ENCODE results near the gene PTPRN2.

Gene PTPRN2

DNA sequence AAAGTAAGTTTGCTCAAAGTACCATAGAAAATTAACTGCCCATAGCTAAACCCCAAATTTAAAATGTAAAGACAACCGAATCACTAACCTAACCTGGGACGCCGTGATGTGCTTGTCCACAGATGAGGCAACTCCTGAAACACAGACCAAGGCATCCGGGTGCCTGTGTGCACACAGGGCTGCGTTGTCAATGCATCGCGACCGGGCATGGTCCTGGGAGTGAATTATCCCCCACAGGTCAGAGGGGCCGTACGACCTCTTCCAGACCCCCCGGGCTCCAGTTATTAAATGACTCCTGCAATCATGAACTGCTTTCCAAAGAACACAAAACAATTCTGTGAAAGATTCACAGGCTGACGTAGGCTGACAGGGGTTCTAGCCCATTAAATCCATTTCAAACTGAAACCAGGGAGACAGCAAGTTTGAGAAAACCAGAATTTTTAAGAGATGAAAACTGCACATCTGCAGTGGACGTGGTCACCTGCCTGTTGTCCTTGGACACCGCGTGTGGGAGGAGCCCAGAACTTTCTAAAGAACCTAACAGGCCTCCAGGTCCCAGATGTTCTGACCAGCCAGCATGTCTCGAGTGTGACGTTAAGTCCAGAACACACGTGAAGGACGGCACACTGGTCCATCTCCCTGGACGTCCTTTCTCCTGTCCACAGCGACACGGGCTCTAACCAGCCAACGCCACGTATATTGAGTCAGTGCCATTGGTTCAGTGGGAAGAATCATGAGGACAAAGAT lies 953.0 kb downstream of the PTPRN2 start:
- H3K9ac ChIP-seq (ENCODE audit: low read depth, low read length): no peak overlapping the region
- H3K4me2 ChIP-seq (ENCODE audit: low read length): no peak overlapping the region
- no peaks in the 10 kb centered on the region for H3K27me3 ChIP-seq (ENCODE audit: control insufficient read depth, insufficient read depth, low read length)
- H3K4me1 ChIP-seq (ENCODE audit: control insufficient read depth, insufficient read depth, low read length): no peaks in the 10 kb centered on the region
- no peak overlapping the region for H3K4me3 ChIP-seq (ENCODE audit: low read length)
- H3K36me3 ChIP-seq (ENCODE audit: insufficient read depth, low read length): no peaks in the 10 kb centered on the region
- peaks cover 7% of the 10 kb centered on the region for H3K9me3 ChIP-seq (replicated peaks; ENCODE audit: low read length)

DNA sequence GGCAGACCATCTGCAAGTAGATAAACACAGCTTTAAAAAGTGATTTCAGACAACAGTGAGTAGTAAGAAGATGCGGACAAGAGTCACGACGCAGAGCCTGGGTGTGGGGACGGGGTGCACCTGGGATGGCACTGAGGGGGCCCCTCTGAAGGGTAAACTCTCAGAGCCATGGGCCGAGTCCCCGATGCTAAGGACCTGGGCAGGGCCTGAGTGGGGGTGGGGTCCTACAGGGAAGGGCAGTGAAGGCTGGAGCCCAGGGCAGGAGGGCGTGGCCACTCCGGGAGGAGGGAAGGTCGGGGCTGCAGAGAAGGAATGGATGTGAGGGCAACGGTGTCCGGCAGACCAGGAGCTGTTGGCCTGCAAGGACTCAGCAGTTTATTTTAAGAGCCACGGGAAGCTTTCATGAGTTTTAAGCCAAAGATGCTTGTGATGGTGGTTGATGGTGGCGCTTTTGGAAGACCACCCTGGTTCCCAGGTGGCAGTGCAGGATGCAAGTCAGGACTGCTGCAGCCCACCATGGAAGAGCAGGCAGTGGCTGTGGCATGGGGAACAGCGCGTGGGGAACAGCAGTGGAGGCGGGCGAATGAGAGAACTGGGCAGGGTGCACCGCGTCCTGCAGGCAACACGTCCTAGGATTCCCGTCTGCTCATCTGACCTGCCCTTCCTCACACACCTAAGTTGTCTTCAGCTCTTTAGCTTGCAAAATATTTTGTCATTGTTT lies 954.0 kb downstream of the PTPRN2 start:
- Histone ChIP-seq H3K4me1 (ENCODE audit: control insufficient read depth, insufficient read depth, low read length) (no peaks in the 10 kb centered on the region), H3K4me2 (ENCODE audit: low read length) (no peak overlapping the region), H3K36me3 (ENCODE audit: insufficient read depth, low read length) (no peaks in the 10 kb centered on the region), H3K9me3 (replicated peaks; ENCODE audit: low read length) (peaks cover 3% of the 10 kb centered on the region), H3K27me3 (ENCODE audit: control insufficient read depth, insufficient read depth, low read length) (no peaks in the 10 kb centered on the region), H3K4me3 (ENCODE audit: low read length) (no peak overlapping the region), H3K9ac (ENCODE audit: low read depth, low read length) (no peak overlapping the region)

DNA sequence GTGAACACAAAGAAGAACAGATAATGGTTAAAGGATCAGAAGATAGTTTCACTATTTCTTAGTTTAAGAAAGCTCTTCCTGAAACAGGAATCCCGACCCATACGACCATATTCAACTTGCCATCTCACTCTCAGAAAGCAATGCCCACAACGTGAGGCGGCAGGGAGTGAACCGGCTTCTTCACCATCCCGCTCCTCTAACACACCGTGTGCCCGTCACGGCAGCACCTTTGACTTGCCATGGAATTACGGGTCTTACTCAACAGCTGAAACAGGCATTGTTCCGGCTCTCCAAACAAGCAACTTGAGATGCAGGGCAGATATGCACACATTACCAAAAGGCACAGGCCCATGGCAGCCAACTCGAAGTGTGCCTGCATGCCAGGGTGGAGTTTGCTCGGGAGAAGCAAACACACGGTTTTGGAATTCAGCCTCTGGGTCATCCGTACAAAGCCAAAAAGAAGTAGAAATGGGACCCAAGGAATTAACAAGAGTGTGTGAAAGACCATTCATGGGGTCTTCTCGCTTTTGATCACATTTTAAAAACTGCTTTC lies 957.2 kb downstream of the PTPRN2 start:
- no peaks in the 10 kb centered on the region for H3K27me3 ChIP-seq (ENCODE audit: control insufficient read depth, insufficient read depth, low read length)

DNA sequence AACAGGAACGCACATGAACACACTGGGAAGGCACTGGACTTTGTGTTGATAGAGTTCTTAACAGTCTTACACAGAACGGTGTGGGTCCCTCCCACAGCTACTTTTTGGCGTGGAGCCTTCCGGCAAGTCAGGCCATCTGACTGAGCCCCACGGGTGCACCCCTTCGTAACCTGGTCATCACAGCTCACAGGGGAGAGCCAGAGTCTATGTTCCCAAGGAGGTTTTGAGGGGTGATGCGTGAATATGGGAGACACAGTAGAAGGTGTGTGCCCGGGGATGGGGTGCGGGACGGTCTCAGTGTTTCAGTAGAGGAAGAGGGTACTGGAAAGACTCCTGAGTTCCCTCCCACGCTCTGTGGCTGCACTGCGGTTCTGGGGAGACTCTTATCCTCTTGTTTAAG lies 959.2 kb downstream of the PTPRN2 start:
- Histone ChIP-seq H3K4me3 (ENCODE audit: low read length) (no peak overlapping the region), H3K27me3 (ENCODE audit: control insufficient read depth, insufficient read depth, low read length) (no peaks in the 10 kb centered on the region), H3K9ac (ENCODE audit: low read depth, low read length) (no peak overlapping the region), H3K4me2 (ENCODE audit: low read length) (no peak overlapping the region), H3K9me3 (replicated peaks; ENCODE audit: low read length) (no peaks in the 10 kb centered on the region), H3K36me3 (ENCODE audit: insufficient read depth, low read length) (no peaks in the 10 kb centered on the region), H3K4me1 (ENCODE audit: control insufficient read depth, insufficient read depth, low read length) (no peaks in the 10 kb centered on the region)

More for the DNA sequence above, 957.2 kb downstream of the PTPRN2 start:
- Histone ChIP-seq H3K9me3 (replicated peaks; ENCODE audit: low read length) (peaks cover 3% of the 10 kb centered on the region), H3K4me1 (ENCODE audit: control insufficient read depth, insufficient read depth, low read length) (no peaks in the 10 kb centered on the region), H3K4me3 (ENCODE audit: low read length) (no peak overlapping the region), H3K36me3 (ENCODE audit: insufficient read depth, low read length) (no peaks in the 10 kb centered on the region), H3K4me2 (ENCODE audit: low read length) (no peak overlapping the region), H3K9ac (ENCODE audit: low read depth, low read length) (no peak overlapping the region)

DNA sequence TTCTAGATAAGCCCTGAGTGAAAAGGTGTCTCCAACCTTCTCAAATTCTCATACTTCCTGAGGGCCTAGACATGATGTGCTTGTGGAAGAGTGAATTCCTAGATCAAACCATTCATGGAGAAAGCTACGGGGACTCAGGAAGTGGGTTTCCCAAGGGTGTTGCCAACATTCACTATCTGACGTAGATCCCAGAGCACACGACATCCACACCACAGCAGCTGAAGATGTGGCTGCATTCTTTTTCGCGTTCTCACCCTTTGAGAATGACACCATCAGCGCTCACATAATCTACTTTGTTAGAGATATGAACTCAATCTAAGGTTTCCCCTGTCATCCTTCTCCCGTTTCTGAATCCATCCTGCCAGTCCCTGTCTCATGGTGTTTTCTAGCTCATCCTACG lies 960.0 kb downstream of the PTPRN2 start:
- H3K9ac ChIP-seq (ENCODE audit: low read depth, low read length): no peak overlapping the region
- no peaks in the 10 kb centered on the region for H3K27me3 ChIP-seq (ENCODE audit: control insufficient read depth, insufficient read depth, low read length)
- no peaks in the 10 kb centered on the region for H3K36me3 ChIP-seq (ENCODE audit: insufficient read depth, low read length)
- no peak overlapping the region for H3K4me2 ChIP-seq (ENCODE audit: low read length)
- no peak overlapping the region for H3K4me3 ChIP-seq (ENCODE audit: low read length)
- H3K4me1 ChIP-seq (ENCODE audit: control insufficient read depth, insufficient read depth, low read length): no peaks in the 10 kb centered on the region
- H3K9me3 ChIP-seq (replicated peaks; ENCODE audit: low read length): no peaks in the 10 kb centered on the region

DNA sequence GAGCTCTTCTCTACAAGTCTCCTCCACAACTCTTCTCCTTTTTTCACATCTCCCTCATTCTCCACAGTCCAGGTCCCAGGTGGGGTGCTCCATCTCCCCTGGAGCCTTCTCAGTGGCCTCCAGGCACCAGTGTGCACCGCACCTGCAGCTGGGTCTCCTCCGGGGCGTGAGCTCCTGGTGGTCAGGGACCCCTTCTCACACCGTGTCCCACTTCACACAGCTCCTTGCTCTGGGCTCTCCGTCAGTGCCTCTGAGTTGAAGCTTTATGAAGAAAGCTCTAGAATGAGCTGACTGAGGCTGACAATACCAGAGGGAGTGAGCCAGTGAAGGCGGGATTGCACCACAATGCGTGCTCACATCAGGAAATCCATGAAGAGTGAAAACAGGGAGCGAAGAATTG lies 960.6 kb downstream of the PTPRN2 start:
- H3K4me3 ChIP-seq (ENCODE audit: low read length): no peak overlapping the region
- no peaks in the 10 kb centered on the region for H3K27me3 ChIP-seq (ENCODE audit: control insufficient read depth, insufficient read depth, low read length)
- no peaks in the 10 kb centered on the region for H3K4me1 ChIP-seq (ENCODE audit: control insufficient read depth, insufficient read depth, low read length)
- H3K4me2 ChIP-seq (ENCODE audit: low read length): no peak overlapping the region
- no peak overlapping the region for H3K9ac ChIP-seq (ENCODE audit: low read depth, low read length)
- H3K36me3 ChIP-seq (ENCODE audit: insufficient read depth, low read length): no peaks in the 10 kb centered on the region
- no peaks in the 10 kb centered on the region for H3K9me3 ChIP-seq (replicated peaks; ENCODE audit: low read length)

DNA sequence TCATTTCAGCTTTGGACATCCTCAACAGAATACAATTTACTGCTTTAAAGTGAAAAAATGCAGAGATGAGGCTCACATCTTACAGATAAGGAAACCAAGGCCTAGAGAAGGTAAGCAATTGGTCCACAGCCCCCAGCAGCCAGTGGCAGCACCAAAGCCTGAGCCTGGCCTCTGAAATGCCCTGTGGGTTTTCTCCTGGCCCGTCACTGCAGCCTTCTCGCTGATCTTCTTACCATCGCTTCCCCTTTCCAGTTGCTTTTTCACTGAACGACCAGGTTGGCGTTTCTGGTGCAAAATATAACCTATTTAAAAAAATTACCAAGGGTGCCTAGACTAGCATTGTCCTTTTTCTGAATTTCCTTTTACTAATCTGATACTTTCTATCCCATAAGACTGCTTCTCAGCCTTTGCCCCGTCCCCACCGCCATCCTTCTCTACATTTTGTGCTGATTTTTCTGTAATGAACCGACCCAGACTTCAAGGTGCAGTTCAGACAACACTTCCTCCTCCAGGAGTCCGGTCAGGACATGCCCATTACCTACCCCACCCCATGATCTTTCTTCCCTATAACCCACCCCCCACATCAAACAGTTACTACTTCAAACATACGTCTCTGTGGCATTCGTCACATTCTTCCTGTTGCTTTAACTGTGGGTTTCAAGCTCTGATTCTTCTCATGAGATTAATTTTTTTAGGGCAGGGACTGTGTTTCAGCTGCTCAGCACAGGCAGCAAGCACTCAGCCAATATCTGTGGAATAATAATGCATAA lies 961.5 kb downstream of the PTPRN2 start:
- H3K4me3 ChIP-seq (ENCODE audit: low read length): no peak overlapping the region
- no peak overlapping the region for H3K9ac ChIP-seq (ENCODE audit: low read depth, low read length)
- no peaks in the 10 kb centered on the region for H3K27me3 ChIP-seq (ENCODE audit: control insufficient read depth, insufficient read depth, low read length)
- no peaks in the 10 kb centered on the region for H3K4me1 ChIP-seq (ENCODE audit: control insufficient read depth, insufficient read depth, low read length)
- H3K4me2 ChIP-seq (ENCODE audit: low read length): no peak overlapping the region
- no peaks in the 10 kb centered on the region for H3K9me3 ChIP-seq (replicated peaks; ENCODE audit: low read length)
- H3K36me3 ChIP-seq (ENCODE audit: insufficient read depth, low read length): no peaks in the 10 kb centered on the region

DNA sequence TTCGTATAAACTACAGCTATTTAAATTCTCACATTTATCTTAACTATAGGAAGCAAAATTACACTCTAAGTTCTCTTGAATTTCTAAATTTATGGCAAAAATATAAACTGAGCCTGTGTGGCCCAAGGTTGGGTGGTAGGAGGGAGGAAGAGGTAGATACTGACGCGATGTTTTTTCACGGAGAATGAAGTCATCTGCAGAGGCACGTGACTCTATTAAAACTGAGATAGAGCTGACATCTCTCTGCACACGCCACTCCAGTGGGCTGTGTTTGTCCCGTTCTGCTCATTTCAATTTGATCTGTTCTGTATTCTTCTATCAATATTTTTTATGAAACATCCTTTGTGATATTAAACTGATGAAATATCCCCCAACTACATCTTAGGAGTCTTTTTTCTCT lies 964.1 kb downstream of the PTPRN2 start:
- Histone ChIP-seq H3K36me3 (ENCODE audit: insufficient read depth, low read length) (no peaks in the 10 kb centered on the region), H3K4me2 (ENCODE audit: low read length) (no peak overlapping the region), H3K4me1 (ENCODE audit: control insufficient read depth, insufficient read depth, low read length) (no peaks in the 10 kb centered on the region), H3K4me3 (ENCODE audit: low read length) (no peak overlapping the region), H3K9ac (ENCODE audit: low read depth, low read length) (no peak overlapping the region), H3K9me3 (replicated peaks; ENCODE audit: low read length) (no peaks in the 10 kb centered on the region), H3K27me3 (ENCODE audit: control insufficient read depth, insufficient read depth, low read length) (no peaks in the 10 kb centered on the region)

DNA sequence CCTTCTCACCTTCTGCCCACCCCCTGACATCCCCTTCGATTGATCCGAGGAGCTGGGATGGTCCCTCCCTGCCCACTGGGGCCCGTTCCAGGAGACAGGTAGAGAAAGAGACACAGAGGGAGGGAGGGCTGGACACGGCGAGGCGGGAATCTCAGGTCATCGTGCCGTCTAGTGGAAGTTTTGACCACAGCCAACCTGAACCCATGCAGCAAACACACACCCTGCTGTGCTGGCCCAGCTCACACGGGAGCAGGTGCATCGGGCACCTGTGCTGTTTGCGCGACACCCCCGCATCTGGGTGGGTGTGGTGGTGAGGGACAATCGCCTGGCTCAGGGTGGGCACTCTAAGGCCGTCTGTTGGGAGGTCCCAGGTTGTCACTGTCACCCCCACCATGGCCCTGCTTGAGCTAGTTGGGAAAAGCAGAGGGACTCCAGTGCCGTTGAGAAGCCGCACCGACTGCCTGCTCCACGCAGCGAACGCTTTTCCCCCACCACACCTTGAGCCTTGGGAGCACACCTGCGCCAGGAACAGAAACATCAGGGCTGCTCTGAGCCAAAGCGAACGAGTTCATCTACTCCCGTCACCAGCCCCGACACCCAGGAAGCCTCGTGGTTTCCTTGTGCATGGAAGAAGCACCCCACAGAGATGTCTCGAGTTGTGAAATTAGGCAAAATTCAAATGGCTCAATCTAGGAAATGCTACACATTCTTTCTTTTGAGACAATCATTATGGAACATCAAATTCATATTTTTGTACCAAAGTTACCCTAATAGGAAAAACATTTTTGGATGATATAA lies 965.0 kb downstream of the PTPRN2 start:
- Histone ChIP-seq H3K4me1 (ENCODE audit: control insufficient read depth, insufficient read depth, low read length) (no peaks in the 10 kb centered on the region), H3K9ac (ENCODE audit: low read depth, low read length) (no peak overlapping the region), H3K4me3 (ENCODE audit: low read length) (no peak overlapping the region), H3K9me3 (replicated peaks; ENCODE audit: low read length) (peaks cover 1% of the 10 kb centered on the region), H3K27me3 (ENCODE audit: control insufficient read depth, insufficient read depth, low read length) (no peaks in the 10 kb centered on the region), H3K4me2 (ENCODE audit: low read length) (no peak overlapping the region), H3K36me3 (ENCODE audit: insufficient read depth, low read length) (no peaks in the 10 kb centered on the region)

DNA sequence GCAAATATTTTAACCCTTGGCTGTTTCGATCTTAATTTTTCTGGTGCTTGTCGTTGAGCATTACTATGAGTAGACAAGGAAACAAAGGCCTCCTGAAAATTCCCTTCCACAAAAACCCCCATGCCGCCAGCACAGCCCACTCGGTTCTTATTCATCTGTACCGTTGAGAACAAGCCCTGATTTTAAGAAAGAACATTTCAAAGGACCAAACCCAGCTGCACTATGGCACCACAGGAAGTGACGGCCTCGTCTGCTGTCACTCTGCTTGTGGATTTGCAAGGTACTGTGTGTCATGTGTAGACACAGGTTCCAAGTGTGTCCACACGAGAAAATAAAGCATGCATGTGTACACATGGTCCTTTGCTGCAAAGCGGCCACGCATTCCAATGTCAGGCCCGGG lies 965.6 kb downstream of the PTPRN2 start:
- no peak overlapping the region for H3K4me2 ChIP-seq (ENCODE audit: low read length)
- no peaks in the 10 kb centered on the region for H3K4me1 ChIP-seq (ENCODE audit: control insufficient read depth, insufficient read depth, low read length)
- H3K9ac ChIP-seq (ENCODE audit: low read depth, low read length): no peak overlapping the region
- peaks cover 3% of the 10 kb centered on the region for H3K9me3 ChIP-seq (replicated peaks; ENCODE audit: low read length)
- no peak overlapping the region for H3K4me3 ChIP-seq (ENCODE audit: low read length)
- H3K36me3 ChIP-seq (ENCODE audit: insufficient read depth, low read length): no peaks in the 10 kb centered on the region
- no peaks in the 10 kb centered on the region for H3K27me3 ChIP-seq (ENCODE audit: control insufficient read depth, insufficient read depth, low read length)
